Fibroblast of lung (primary cell): ENCODE results near the gene CCDC27. TPM values are rescaled to one million over a fixed set of nuclear protein-coding genes. Genes with fewer than 3 reads are reported as not detected.

ENCODE experiments used
- DNase-seq, 2 donors: peaks; one replicate each; pipeline versions ENCODE4 v3.0.0 to v3.0.0-alpha.2; 2010; ENCODE audit warnings: low read depth in 2 of 2
- H2AFZ ChIP-seq: 2 replicates; pipeline ENCODE4 v1.5.1; 2012; ENCODE audit warnings: low read length, control low read depth, inconsistent platforms
- H3K27ac ChIP-seq: 2 replicates; pipeline ENCODE4 v1.5.1; 2011; ENCODE audit warnings: low read length, control low read depth; ENCODE audit not compliant: insufficient read depth
- H3K27me3 ChIP-seq: 2 replicates; pipeline ENCODE4 v1.5.1; 2011; ENCODE audit warnings: mild to moderate bottlenecking, low read length; ENCODE audit not compliant: control insufficient read depth, insufficient read depth
- H3K36me3 ChIP-seq: 2 replicates; pipeline ENCODE4 v1.5.1; 2011; ENCODE audit warnings: low read length; ENCODE audit not compliant: control insufficient read depth, insufficient read depth
- H3K4me1 ChIP-seq: 2 replicates; pipeline ENCODE4 v1.5.1; 2011; ENCODE audit warnings: low read length; ENCODE audit not compliant: control insufficient read depth, insufficient read depth; ENCODE audit errors: extremely low read depth
- H3K4me2 ChIP-seq: 2 replicates; pipeline ENCODE4 v1.5.1; 2011; ENCODE audit warnings: low read length, control low read depth; ENCODE audit not compliant: insufficient read depth; ENCODE audit errors: extremely low read depth
- H3K4me3 ChIP-seq, 4 experiments: fragments of 200-600 bp in 1 of 4; sonication (generic) in 1 of 4; replicated peaks in 1 of 4; 2 replicates each; pipeline ENCODE4 v1.5.1; 2011 to 2016; ENCODE audit warnings: low read length in 4 of 4, low read depth in 3 of 4, mild to moderate bottlenecking in 3 of 4, control low read depth in 2 of 4, inconsistent platforms in 1 of 4, mixed read lengths in 1 of 4; ENCODE audit not compliant: insufficient read depth in 1 of 4; ENCODE audit errors: control extremely low read depth in 1 of 4
- H3K79me2 ChIP-seq: 2 replicates; pipeline ENCODE4 v1.5.1; 2012; ENCODE audit warnings: mild to moderate bottlenecking, low read length, inconsistent platforms; ENCODE audit not compliant: control insufficient read depth, insufficient read depth
- H3K9ac ChIP-seq: 2 replicates; pipeline ENCODE4 v1.5.1; 2011; ENCODE audit warnings: mild to moderate bottlenecking, low read length, control low read depth; ENCODE audit not compliant: insufficient read depth
- H3K9me3 ChIP-seq: 2 replicates; pipeline ENCODE4 v1.5.1; 2012; ENCODE audit warnings: low read depth, low read length; ENCODE audit not compliant: control insufficient read depth, insufficient read depth
- H4K20me1 ChIP-seq: 2 replicates; pipeline ENCODE4 v1.5.1; 2011; ENCODE audit warnings: low read length; ENCODE audit not compliant: control insufficient read depth, insufficient read depth; ENCODE audit errors: extremely low read depth
- EZH2 ChIP-seq: IDR thresholded peaks from 2 replicates; pipeline ENCODE4 v1.5.1; 2012; ENCODE audit warnings: low read length, control low read depth, mild to moderate bottlenecking; ENCODE audit errors: missing control alignments
- polyA plus RNA-seq, 2 donors: library from polyadenylated mRNA; depleted of rRNA in 1 of 2; stranded (reverse) in 1 of 2; unstranded in 1 of 2; fragments of >200 nt; gene quantifications; 2 replicates each; pipeline ENCODE4 v1.2.1, GENCODE V29; 2011 to 2012; ENCODE audit warnings: missing spikeins in 1 of 2
- total RNA-seq: library from RNA; depleted of rRNA; stranded (reverse); fragments of >200 nt; gene quantifications from 2 replicates; pipeline ENCODE4 v1.2.1, GENCODE V29; 2014
- TF ChIP-seq, protein P1 (sequence below), 2 donors: IDR thresholded peaks in 1 of 2; conservative IDR thresholded peaks in 1 of 2; 1 replicate in 1 of 2; 2 replicates in 1 of 2; pipeline ENCODE4 v1.5.1; 2011 to 2012; ENCODE audit warnings: low read length in 2 of 2, control low read depth in 1 of 2, inconsistent platforms in 1 of 2, low read depth in 1 of 2, mild to moderate bottlenecking in 1 of 2

Gene CCDC27
- total and polyA plus RNA-seq, 2 donors (not counting 1 experiment from before 2014, with no cell fraction given): not detected

- Histone ChIP-seq H3K4me3 (no peak overlapping the region), H3K4me1 (no peaks in the 10 kb centered on the region), H3K27me3 (no peaks in the 10 kb centered on the region), H3K79me2 (no peaks in the 10 kb centered on the region), H3K27ac (no peak overlapping the region), H2AFZ (no peak overlapping the region), H3K4me2 (no peak overlapping the region), H3K9ac (no peak overlapping the region), H4K20me1 (no peaks in the 10 kb centered on the region), H3K36me3 (no peaks in the 10 kb centered on the region), H3K9me3 (no peaks in the 10 kb centered on the region)
- DNase-seq: no peak
- no peak for TF ChIP-seq EZH2
- TF ChIP-seq, protein P1, sequence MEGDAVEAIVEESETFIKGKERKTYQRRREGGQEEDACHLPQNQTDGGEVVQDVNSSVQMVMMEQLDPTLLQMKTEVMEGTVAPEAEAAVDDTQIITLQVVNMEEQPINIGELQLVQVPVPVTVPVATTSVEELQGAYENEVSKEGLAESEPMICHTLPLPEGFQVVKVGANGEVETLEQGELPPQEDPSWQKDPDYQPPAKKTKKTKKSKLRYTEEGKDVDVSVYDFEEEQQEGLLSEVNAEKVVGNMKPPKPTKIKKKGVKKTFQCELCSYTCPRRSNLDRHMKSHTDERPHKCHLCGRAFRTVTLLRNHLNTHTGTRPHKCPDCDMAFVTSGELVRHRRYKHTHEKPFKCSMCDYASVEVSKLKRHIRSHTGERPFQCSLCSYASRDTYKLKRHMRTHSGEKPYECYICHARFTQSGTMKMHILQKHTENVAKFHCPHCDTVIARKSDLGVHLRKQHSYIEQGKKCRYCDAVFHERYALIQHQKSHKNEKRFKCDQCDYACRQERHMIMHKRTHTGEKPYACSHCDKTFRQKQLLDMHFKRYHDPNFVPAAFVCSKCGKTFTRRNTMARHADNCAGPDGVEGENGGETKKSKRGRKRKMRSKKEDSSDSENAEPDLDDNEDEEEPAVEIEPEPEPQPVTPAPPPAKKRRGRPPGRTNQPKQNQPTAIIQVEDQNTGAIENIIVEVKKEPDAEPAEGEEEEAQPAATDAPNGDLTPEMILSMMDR (conservative IDR thresholded peaks at IDR 0.05 in 1 of 2, IDR thresholded peaks at IDR 0.05 in 1 of 2; ENCODE audit: low read depth in 1 of 2, low read length in 2 of 2): no peak
Measured at GRCh38 chr1:3759164-3759563, 6.9 kb downstream of the CCDC27 start.

- H3K79me2 ChIP-seq: no peaks in the 10 kb centered on the region
- H3K4me1 ChIP-seq: no peaks in the 10 kb centered on the region
- H3K4me2 ChIP-seq: no peak overlapping the region
- no peaks in the 10 kb centered on the region for H3K9me3 ChIP-seq
- no peak overlapping the region for H3K9ac ChIP-seq
- no peaks in the 10 kb centered on the region for H3K36me3 ChIP-seq
- no peak for DNase-seq
- H3K27me3 ChIP-seq: no peaks in the 10 kb centered on the region
- no peak overlapping the region for H3K27ac ChIP-seq
- TF ChIP-seq, protein P1 (conservative IDR thresholded peaks at IDR 0.05 in 1 of 2, IDR thresholded peaks at IDR 0.05 in 1 of 2; ENCODE audit: low read depth in 1 of 2, low read length in 2 of 2): no peak
- no peak for TF ChIP-seq EZH2
- no peaks in the 10 kb centered on the region for H4K20me1 ChIP-seq
- H2AFZ ChIP-seq: no peak overlapping the region
- no peak overlapping the region for H3K4me3 ChIP-seq
Measured at GRCh38 chr1:3759796-3760195, 7.5 kb downstream of the CCDC27 start.

DNA sequence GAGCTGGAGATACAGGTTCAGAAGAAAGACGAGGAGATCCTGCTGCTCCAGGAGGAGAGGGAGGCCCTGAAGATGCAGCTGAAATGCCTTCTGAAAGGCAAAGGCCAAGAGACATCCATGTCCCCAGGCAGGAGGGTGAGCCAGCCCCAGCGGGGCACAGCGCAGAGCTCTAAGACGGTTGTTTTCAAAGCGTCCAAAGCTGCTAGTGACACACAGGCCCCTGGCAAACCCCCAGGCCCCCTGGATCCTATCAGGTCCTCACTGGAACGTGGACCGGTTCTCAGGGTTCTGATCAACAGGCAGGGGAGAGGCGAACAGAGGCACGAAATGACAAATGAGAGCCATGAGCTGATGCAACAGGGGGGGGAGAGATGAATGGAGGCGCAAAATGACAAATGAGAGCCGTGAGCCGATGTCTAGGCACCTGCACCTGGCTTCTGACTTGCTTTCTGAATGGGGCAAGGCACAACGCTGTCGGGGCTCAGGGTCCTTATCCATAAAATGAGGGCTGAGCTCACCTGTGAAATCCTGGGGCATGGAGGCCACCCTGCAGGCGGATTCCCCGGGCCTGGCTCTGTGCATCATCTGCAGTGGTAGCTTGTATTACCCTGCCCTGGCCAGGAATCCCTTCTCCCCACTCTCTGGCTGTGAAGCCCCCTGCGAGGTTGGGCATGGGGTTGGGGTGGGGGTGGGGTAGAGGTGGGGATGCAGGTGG lies 9.2 kb downstream of the CCDC27 start:
- Histone ChIP-seq H3K27ac (no peak overlapping the region), H3K9ac (no peak overlapping the region), H3K4me2 (no peak overlapping the region), H2AFZ (no peak overlapping the region), H3K27me3 (no peaks in the 10 kb centered on the region), H4K20me1 (no peaks in the 10 kb centered on the region), H3K79me2 (no peaks in the 10 kb centered on the region), H3K9me3 (no peaks in the 10 kb centered on the region), H3K4me3 (no peak overlapping the region), H3K4me1 (no peaks in the 10 kb centered on the region), H3K36me3 (no peaks in the 10 kb centered on the region)
- DNase-seq: no peak
- TF ChIP-seq, protein P1 (conservative IDR thresholded peaks at IDR 0.05 in 1 of 2, IDR thresholded peaks at IDR 0.05 in 1 of 2; ENCODE audit: low read depth in 1 of 2, low read length in 2 of 2): no peak
- TF ChIP-seq EZH2: no peak
